ENCODE data around the gene PRPS1.

DNA sequence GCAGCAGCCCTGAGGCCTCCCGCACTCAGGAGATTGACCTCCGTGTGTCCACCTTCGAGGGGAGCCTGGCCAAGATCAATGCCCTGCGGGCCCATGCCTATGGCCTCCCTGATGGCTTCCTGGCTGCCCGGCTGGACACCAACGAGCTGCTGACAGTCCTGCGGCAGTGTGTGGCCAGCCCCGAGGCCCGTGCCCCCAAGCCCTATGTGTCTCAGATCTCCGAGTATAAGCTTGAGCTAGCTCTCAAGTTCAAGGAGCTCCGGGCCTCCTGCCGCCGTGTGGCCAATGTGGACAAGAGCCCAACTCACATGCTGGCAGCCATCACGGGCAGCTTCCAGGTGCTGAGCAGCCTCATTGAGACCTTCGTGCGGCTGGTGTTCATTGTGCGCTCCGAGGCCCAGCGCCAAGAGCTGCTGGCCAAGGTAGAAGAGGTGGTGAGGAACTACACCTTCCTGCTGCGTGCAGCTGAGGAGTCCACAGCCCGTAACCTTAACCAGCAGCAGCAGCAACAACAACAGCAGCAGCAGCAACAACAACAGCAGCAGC is 25.5 kb upstream of the PRPS1 start:
- TF ChIP-seq, protein P1, sequence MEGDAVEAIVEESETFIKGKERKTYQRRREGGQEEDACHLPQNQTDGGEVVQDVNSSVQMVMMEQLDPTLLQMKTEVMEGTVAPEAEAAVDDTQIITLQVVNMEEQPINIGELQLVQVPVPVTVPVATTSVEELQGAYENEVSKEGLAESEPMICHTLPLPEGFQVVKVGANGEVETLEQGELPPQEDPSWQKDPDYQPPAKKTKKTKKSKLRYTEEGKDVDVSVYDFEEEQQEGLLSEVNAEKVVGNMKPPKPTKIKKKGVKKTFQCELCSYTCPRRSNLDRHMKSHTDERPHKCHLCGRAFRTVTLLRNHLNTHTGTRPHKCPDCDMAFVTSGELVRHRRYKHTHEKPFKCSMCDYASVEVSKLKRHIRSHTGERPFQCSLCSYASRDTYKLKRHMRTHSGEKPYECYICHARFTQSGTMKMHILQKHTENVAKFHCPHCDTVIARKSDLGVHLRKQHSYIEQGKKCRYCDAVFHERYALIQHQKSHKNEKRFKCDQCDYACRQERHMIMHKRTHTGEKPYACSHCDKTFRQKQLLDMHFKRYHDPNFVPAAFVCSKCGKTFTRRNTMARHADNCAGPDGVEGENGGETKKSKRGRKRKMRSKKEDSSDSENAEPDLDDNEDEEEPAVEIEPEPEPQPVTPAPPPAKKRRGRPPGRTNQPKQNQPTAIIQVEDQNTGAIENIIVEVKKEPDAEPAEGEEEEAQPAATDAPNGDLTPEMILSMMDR (conservative IDR thresholded peaks at IDR 0.05; ENCODE audit: low read depth, low read length), result no peak
- TF ChIP-seq EZH2 (IDR thresholded peaks at IDR 0.05; ENCODE audit: borderline replicate concordance, low read depth, low read length, poor library complexity, severe bottlenecking), result no peak

Data from A673 (cell line).